HepG2 (cell line): Measurements from ENCODE around the gene CDC14B. TPM values are rescaled to one million over a fixed set of nuclear protein-coding genes. Genes with fewer than 3 reads are reported as not detected.

Experiments used
- ATF4 ChIP-seq, 2 experiments: fragments of 450-650 bp in 1 of 2; sonication (generic) in 1 of 2; formaldehyde crosslinking; IDR thresholded peaks; 2 replicates each; pipeline versions ENCODE4 v1.5.0 to v1.8.0; 2020 to 2022; ENCODE audit warnings: mild to moderate bottlenecking in 1 of 2, missing genetic modification reagents in 1 of 2
- ATF7 ChIP-seq, 2 experiments: fragments of 450-650 bp in 1 of 2; sonication (generic) in 1 of 2; formaldehyde crosslinking in 1 of 2; IDR thresholded peaks; 2 replicates each; pipeline versions ENCODE4 v1.4.0 to v1.6.1; 2016 to 2020; ENCODE audit warnings: antibody characterized with exemption in 1 of 2, mild to moderate bottlenecking in 1 of 2, missing genetic modification reagents in 1 of 2
- CEBPG ChIP-seq: IDR thresholded peaks from 2 replicates; pipeline ENCODE4 v1.6.1; 2016
- HNF4A ChIP-seq: sonication (generic); formaldehyde crosslinking; IDR thresholded peaks from 2 replicates; pipeline ENCODE4 v1.4.0; 2020; ENCODE audit warnings: missing genetic modification reagents
- MTA1 ChIP-seq: sonication (generic); formaldehyde crosslinking; IDR thresholded peaks from 2 replicates; pipeline ENCODE4 v1.4.0; 2020; ENCODE audit warnings: missing genetic modification reagents, mild to moderate bottlenecking, borderline replicate concordance
- NBN ChIP-seq: fragments of 450-650 bp; conservative IDR thresholded peaks from 2 replicates; pipeline ENCODE4 v1.6.1; 2017
- NFE2L2 ChIP-seq: fragments of 150-350 bp; IDR thresholded peaks from 2 replicates; pipeline ENCODE4 v1.6.1; 2014; ENCODE audit warnings: low read length
- NR2C2 ChIP-seq: sonication (generic); formaldehyde crosslinking; IDR thresholded peaks from 2 replicates; pipeline ENCODE4 v1.4.0; 2020; ENCODE audit warnings: missing genetic modification reagents, mild to moderate bottlenecking, moderate library complexity, borderline replicate concordance
- NRL ChIP-seq: sonication (generic); formaldehyde crosslinking; IDR thresholded peaks from 2 replicates; pipeline ENCODE4 v1.5.0; 2020; ENCODE audit warnings: missing genetic modification reagents, mild to moderate bottlenecking, moderate library complexity, borderline replicate concordance
- POGZ ChIP-seq: sonication (generic); formaldehyde crosslinking; IDR thresholded peaks from 2 replicates; pipeline ENCODE4 v1.4.0; 2020; ENCODE audit warnings: mild to moderate bottlenecking, missing genetic modification reagents
- RBAK ChIP-seq: sonication (generic); formaldehyde crosslinking; IDR thresholded peaks from 2 replicates; pipeline ENCODE4 v1.5.1; 2020; ENCODE audit warnings: mild to moderate bottlenecking, missing genetic modification reagents
- REL ChIP-seq: sonication (generic); formaldehyde crosslinking; conservative IDR thresholded peaks from 2 replicates; pipeline ENCODE4 v1.8.0; 2022; ENCODE audit warnings: mild to moderate bottlenecking, missing genetic modification reagents, moderate library complexity
- SNAPC5 ChIP-seq: sonication (generic); formaldehyde crosslinking; IDR thresholded peaks from 2 replicates; pipeline ENCODE4 v1.8.1; 2023; ENCODE audit warnings: mild to moderate bottlenecking, missing genetic modification reagents, borderline replicate concordance
- TBP ChIP-seq: sonication (generic); formaldehyde crosslinking; IDR thresholded peaks from 2 replicates; pipeline ENCODE4 v1.5.0; 2020; ENCODE audit warnings: missing genetic modification reagents
- THAP7 ChIP-seq: sonication (generic); formaldehyde crosslinking; IDR thresholded peaks from 2 replicates; pipeline ENCODE4 v1.8.1; 2023; ENCODE audit warnings: mild to moderate bottlenecking, missing genetic modification reagents
- ZBTB49 ChIP-seq: sonication (generic); formaldehyde crosslinking; IDR thresholded peaks from 2 replicates; pipeline ENCODE4 v1.4.0; 2020; ENCODE audit warnings: missing genetic modification reagents, borderline replicate concordance
- ZNF468 ChIP-seq: sonication (generic); formaldehyde crosslinking; IDR thresholded peaks from 2 replicates; pipeline ENCODE4 v1.8.0; 2022; ENCODE audit warnings: mild to moderate bottlenecking, moderate library complexity, missing genetic modification reagents
- ZNF543 ChIP-seq: sonication (generic); formaldehyde crosslinking; IDR thresholded peaks from 2 replicates; pipeline ENCODE4 v1.4.0; 2020; ENCODE audit warnings: mild to moderate bottlenecking, missing genetic modification reagents
- polyA plus RNA-seq, 8 experiments: library from polyadenylated mRNA; depleted of rRNA in 3 of 8; stranded (reverse) in 7 of 8; unstranded in 1 of 8; fragments of >200 nt; fragmentation: Illumina TruSeq in 4 of 8; extraction: Trizol in 4 of 8; gene quantifications; 2 replicates each; pipeline versions ENCODE4 v1.2.1 to v1.2.3, GENCODE V29; 2011 to 2016; ENCODE audit warnings: low read depth in 4 of 8, missing spikeins in 1 of 8, mixed read lengths in 1 of 8; ENCODE audit not compliant: insufficient read depth in 1 of 8
- total RNA-seq, 5 experiments: library from RNA; depleted of rRNA; stranded (reverse); fragments of >200 nt; fragmentation: Illumina TruSeq; extraction: Trizol; gene quantifications; 2 replicates each; pipeline ENCODE4 v1.2.3, GENCODE V29; 2016; ENCODE audit warnings: low read depth in 1 of 5
- TF ChIP-seq, protein P1 (sequence below): sonication (generic); formaldehyde crosslinking; IDR thresholded peaks from 2 replicates; pipeline ENCODE4 v1.5.0; 2020; ENCODE audit warnings: mild to moderate bottlenecking, missing genetic modification reagents, moderate library complexity
- TF ChIP-seq, protein P2 (sequence below): IDR thresholded peaks from 2 replicates; pipeline ENCODE4 v1.6.1; 2012; ENCODE audit warnings: inconsistent platforms
- TF ChIP-seq, protein P3 (sequence below): fragments of 450-650 bp; IDR thresholded peaks from 2 replicates; pipeline ENCODE4 v1.6.1; 2016

The CDC14B gene
- total and polyA plus RNA-seq, 2 of the 13 experiments (the other 11 are each of a cell fraction or from before 2014, with no cell fraction given), result 25.8 to 33.3 TPM

GRCh38 chr9:96491079-96491879 is 128.4 kb downstream of the CDC14B start (continued):
- TF ChIP-seq SNAPC5 (CRISPR knock-in tag) (no peak; the same call in 1 of the 2 replicates), NR2C2 (CRISPR knock-in tag) (no peak), ZNF468 (CRISPR knock-in tag) (no peak), NRL (CRISPR knock-in tag) (no peak), HNF4A (peak; percentile 98), THAP7 (CRISPR knock-in tag) (peak; percentile 50; the same call in 1 of the 2 replicates), NFE2L2 (no peak), ATF4 (CRISPR knock-in tag; IDR thresholded peaks at IDR 0.05) (peak in 1 of 2 experiments; percentile 70; a peak in 2 of 4 replicates), ATF7 (IDR thresholded peaks at IDR 0.05) (no peak), ATF7 (CRISPR knock-in tag; IDR thresholded peaks at IDR 0.05) (peak; percentile 57; the same call in 1 of the 2 replicates), REL (CRISPR knock-in tag) (no peak), ZBTB49 (CRISPR knock-in tag) (no peak), ZNF543 (CRISPR knock-in tag) (peak; percentile 86), CEBPG (peak; percentile 52), POGZ (peak; percentile 40; the same call in 1 of the 2 replicates), TBP (CRISPR knock-in tag) (no peak), RBAK (no peak), NBN (no peak), MTA1 (CRISPR knock-in tag) (peak; percentile 54; the same call in 1 of the 2 replicates)
- TF ChIP-seq, protein P1, sequence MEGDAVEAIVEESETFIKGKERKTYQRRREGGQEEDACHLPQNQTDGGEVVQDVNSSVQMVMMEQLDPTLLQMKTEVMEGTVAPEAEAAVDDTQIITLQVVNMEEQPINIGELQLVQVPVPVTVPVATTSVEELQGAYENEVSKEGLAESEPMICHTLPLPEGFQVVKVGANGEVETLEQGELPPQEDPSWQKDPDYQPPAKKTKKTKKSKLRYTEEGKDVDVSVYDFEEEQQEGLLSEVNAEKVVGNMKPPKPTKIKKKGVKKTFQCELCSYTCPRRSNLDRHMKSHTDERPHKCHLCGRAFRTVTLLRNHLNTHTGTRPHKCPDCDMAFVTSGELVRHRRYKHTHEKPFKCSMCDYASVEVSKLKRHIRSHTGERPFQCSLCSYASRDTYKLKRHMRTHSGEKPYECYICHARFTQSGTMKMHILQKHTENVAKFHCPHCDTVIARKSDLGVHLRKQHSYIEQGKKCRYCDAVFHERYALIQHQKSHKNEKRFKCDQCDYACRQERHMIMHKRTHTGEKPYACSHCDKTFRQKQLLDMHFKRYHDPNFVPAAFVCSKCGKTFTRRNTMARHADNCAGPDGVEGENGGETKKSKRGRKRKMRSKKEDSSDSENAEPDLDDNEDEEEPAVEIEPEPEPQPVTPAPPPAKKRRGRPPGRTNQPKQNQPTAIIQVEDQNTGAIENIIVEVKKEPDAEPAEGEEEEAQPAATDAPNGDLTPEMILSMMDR (CRISPR knock-in tag), result no peak
- TF ChIP-seq, protein P2, sequence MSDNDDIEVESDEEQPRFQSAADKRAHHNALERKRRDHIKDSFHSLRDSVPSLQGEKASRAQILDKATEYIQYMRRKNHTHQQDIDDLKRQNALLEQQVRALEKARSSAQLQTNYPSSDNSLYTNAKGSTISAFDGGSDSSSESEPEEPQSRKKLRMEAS, result peak; percentile 48; the same call in 1 of the 2 replicates
- TF ChIP-seq, protein P3, sequence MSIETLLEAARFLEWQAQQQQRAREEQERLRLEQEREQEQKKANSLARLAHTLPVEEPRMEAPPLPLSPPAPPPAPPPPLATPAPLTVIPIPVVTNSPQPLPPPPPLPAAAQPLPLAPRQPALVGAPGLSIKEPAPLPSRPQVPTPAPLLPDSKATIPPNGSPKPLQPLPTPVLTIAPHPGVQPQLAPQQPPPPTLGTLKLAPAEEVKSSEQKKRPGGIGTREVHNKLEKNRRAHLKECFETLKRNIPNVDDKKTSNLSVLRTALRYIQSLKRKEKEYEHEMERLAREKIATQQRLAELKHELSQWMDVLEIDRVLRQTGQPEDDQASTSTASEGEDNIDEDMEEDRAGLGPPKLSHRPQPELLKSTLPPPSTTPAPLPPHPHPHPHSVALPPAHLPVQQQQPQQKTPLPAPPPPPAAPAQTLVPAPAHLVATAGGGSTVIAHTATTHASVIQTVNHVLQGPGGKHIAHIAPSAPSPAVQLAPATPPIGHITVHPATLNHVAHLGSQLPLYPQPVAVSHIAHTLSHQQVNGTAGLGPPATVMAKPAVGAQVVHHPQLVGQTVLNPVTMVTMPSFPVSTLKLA, result no peak
- TF ChIP-seq, all 625 proteins: peak for 251
